H1 (cell line): Measurements from ENCODE around the gene TARDBP.

Source experiments
- BRCA1 ChIP-seq: IDR thresholded peaks from 2 replicates; pipeline ENCODE4 v1.6.1; 2012; ENCODE audit warnings: low read depth, low read length, improper control_type of control experiment
- HDAC2 ChIP-seq, 2 experiments: fragments of 300-600 bp in 1 of 2; sonication (generic) in 1 of 2; IDR thresholded peaks; 2 replicates each; pipeline ENCODE4 v1.6.1; 2011 to 2012; ENCODE audit warnings: low read depth in 2 of 2, low read length in 2 of 2, mild to moderate bottlenecking in 2 of 2, moderate library complexity in 2 of 2, borderline replicate concordance in 1 of 2, inconsistent platforms in 1 of 2
- TF ChIP-seq, protein P1 (sequence below), 3 experiments: IDR thresholded peaks; 1 replicate in 2 of 3; 2 replicates in 1 of 3; pipeline versions ENCODE4 v1.5.1 to v1.6.1; 2011; ENCODE audit warnings: low read length in 3 of 3, mild to moderate bottlenecking in 3 of 3, inconsistent platforms in 2 of 3, low read depth in 1 of 3, moderate library complexity in 1 of 3; ENCODE audit not compliant: insufficient read depth in 1 of 3; ENCODE audit errors: control extremely low read depth in 1 of 3

DNA sequence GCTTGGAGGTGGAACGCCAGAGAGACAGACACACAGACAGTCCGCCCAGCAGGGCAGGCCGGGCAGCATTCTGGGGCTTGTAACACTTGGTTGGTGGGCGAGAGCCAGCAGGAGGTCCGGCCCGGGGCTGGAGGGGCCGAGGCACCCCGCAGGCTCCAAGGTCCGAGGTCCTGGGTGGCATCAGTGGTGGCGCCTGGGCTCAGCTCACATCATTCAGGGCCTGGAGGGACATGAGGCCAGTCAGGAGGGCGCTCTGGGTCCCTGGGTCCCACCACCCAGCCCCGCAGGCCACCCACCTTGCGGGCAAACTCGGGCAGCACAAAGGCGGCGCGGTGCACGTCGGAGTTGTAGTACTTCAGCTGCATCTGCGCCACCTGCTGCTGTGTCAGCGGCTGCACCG, 42.2 kb downstream of the TARDBP start:
- TF ChIP-seq BRCA1, result no peak
- TF ChIP-seq, protein P1, sequence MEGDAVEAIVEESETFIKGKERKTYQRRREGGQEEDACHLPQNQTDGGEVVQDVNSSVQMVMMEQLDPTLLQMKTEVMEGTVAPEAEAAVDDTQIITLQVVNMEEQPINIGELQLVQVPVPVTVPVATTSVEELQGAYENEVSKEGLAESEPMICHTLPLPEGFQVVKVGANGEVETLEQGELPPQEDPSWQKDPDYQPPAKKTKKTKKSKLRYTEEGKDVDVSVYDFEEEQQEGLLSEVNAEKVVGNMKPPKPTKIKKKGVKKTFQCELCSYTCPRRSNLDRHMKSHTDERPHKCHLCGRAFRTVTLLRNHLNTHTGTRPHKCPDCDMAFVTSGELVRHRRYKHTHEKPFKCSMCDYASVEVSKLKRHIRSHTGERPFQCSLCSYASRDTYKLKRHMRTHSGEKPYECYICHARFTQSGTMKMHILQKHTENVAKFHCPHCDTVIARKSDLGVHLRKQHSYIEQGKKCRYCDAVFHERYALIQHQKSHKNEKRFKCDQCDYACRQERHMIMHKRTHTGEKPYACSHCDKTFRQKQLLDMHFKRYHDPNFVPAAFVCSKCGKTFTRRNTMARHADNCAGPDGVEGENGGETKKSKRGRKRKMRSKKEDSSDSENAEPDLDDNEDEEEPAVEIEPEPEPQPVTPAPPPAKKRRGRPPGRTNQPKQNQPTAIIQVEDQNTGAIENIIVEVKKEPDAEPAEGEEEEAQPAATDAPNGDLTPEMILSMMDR (IDR thresholded peaks at IDR 0.05; ENCODE audit: control extremely low read depth in 1 of 3, insufficient read depth in 1 of 3, low read depth in 1 of 3, low read length in 3 of 3), result no peak
- TF ChIP-seq HDAC2 (IDR thresholded peaks at IDR 0.05; ENCODE audit: borderline replicate concordance in 1 of 2, low read depth in 2 of 2, low read length in 2 of 2), result no peak
